CD4-positive, alpha-beta T cell treated with Interleukin-17A for 1 hour (primary cell): Measurements from ENCODE around the gene ST7.

Experiments used
- DNase-seq: peaks from one replicate; pipeline ENCODE4 v3.0.0-alpha.2; 2020

ST7 gene

GRCh38 chr7:117134411-117134810 is 181.1 kb downstream of the ST7 start:
- no peak for DNase-seq

- no peak for DNase-seq
Observed at GRCh38 chr7:117134889-117135552, 181.7 kb downstream of the ST7 start.

- no peak for DNase-seq
Observed at GRCh38 chr7:117135553-117135891, 182.2 kb downstream of the ST7 start.

- DNase-seq = no peak
Observed at GRCh38 chr7:117137868-117138267, 184.6 kb downstream of the ST7 start.

- no peak for DNase-seq
Observed at GRCh38 chr7:117138495-117138894, 185.2 kb downstream of the ST7 start.

GRCh38 chr7:117138981-117139380 is 185.7 kb downstream of the ST7 start:
- no peak for DNase-seq

- no peak for DNase-seq
Observed at GRCh38 chr7:117139397-117139984, 186.2 kb downstream of the ST7 start.

GRCh38 chr7:117140921-117141320 is 187.6 kb downstream of the ST7 start:
- DNase-seq = no peak

GRCh38 chr7:117143066-117143465 is 189.8 kb downstream of the ST7 start:
- no peak for DNase-seq

GRCh38 chr7:117143580-117143979 is 190.3 kb downstream of the ST7 start:
- DNase-seq = no peak

- no peak for DNase-seq
Observed at GRCh38 chr7:117145333-117145732, 192.0 kb downstream of the ST7 start.

- DNase-seq = no peak
Observed at GRCh38 chr7:117146059-117146458, 192.8 kb downstream of the ST7 start.

- no peak for DNase-seq
Observed at GRCh38 chr7:117146511-117146910, 193.2 kb downstream of the ST7 start.

GRCh38 chr7:117148971-117149370 is 195.7 kb downstream of the ST7 start:
- no peak for DNase-seq

GRCh38 chr7:117149692-117150091 is 196.4 kb downstream of the ST7 start:
- DNase-seq = no peak

- DNase-seq = no peak
Observed at GRCh38 chr7:117152213-117153007, 199.1 kb downstream of the ST7 start.

- DNase-seq = no peak
Observed at GRCh38 chr7:117153016-117153545, 199.8 kb downstream of the ST7 start.

GRCh38 chr7:117154721-117155120 is 201.4 kb downstream of the ST7 start:
- DNase-seq = no peak

- DNase-seq = no peak
Observed at GRCh38 chr7:117155694-117156093, 202.4 kb downstream of the ST7 start.

GRCh38 chr7:117157241-117158209 is 204.2 kb downstream of the ST7 start:
- DNase-seq = no peak

GRCh38 chr7:117158941-117159697 is 205.8 kb downstream of the ST7 start:
- DNase-seq = no peak

GRCh38 chr7:117163101-117163500 is 209.8 kb downstream of the ST7 start:
- DNase-seq = no peak
